Cerebellar nuclear complex (tissue), 1 donor: ENCODE data around the gene EYA2.
"Not testable (repeated sequence)": the region's sequence is repeated elsewhere in the genome, so short reads cannot be mapped to it uniquely, and the experiment has no call there.

ENCODE experiments used
- DNase-seq, 2 experiments: peaks; one replicate each; lab custom pipeline; 2025; lab: John Stamatoyannopoulos, UW

Gene EYA2

GRCh38 chr20:47204850-47205122, 310.1 kb downstream of the EYA2 start:
- not testable (repeated sequence) for DNase-seq

- DNase-seq, result peak; percentile 6 to 69
These were observed 311.0 kb downstream of the EYA2 start for GRCh38 chr20:47205577-47206123.

- DNase-seq, result not testable (repeated sequence)
These were observed 311.9 kb downstream of the EYA2 start for GRCh38 chr20:47206552-47206951.

GRCh38 chr20:47206962-47207641, 312.5 kb downstream of the EYA2 start:
- DNase-seq, result no peak

GRCh38 chr20:47208534-47209174, 314.0 kb downstream of the EYA2 start:
- no peak for DNase-seq

GRCh38 chr20:47209982-47210381, 315.3 kb downstream of the EYA2 start:
- DNase-seq, result no peak

GRCh38 chr20:47210470-47210869, 315.8 kb downstream of the EYA2 start:
- DNase-seq, result no peak

GRCh38 chr20:47211036-47211435, 316.4 kb downstream of the EYA2 start:
- DNase-seq, result no peak

GRCh38 chr20:47212606-47213207, 318.1 kb downstream of the EYA2 start:
- no peak for DNase-seq

GRCh38 chr20:47213966-47214365, 319.3 kb downstream of the EYA2 start:
- DNase-seq, result no peak

GRCh38 chr20:47215653-47216397, 321.2 kb downstream of the EYA2 start:
- no peak for DNase-seq

- peak in 1 of 2 experiments; percentile 45 for DNase-seq
These were observed 322.3 kb downstream of the EYA2 start for GRCh38 chr20:47216819-47217410.

- no peak for DNase-seq
These were observed 323.1 kb downstream of the EYA2 start for GRCh38 chr20:47217482-47218446.

- no peak for DNase-seq
These were observed 325.5 kb downstream of the EYA2 start for GRCh38 chr20:47220161-47220582.

- DNase-seq, result no peak
These were observed 326.5 kb downstream of the EYA2 start for GRCh38 chr20:47221036-47221625.

- DNase-seq, result no peak
These were observed 328.0 kb downstream of the EYA2 start for GRCh38 chr20:47222468-47223119.

- DNase-seq, result no peak
These were observed 329.3 kb downstream of the EYA2 start for GRCh38 chr20:47223896-47224295.

GRCh38 chr20:47224300-47224791, 329.7 kb downstream of the EYA2 start:
- DNase-seq, result peak in 1 of 2 experiments; percentile 75

- no peak for DNase-seq
These were observed 330.2 kb downstream of the EYA2 start for GRCh38 chr20:47224857-47225256.

- no peak for DNase-seq
These were observed 330.8 kb downstream of the EYA2 start for GRCh38 chr20:47225458-47225857.
